ENCODE results near the gene ISCU. TPM values are rescaled to one million over a fixed set of nuclear protein-coding genes. Genes with fewer than 3 reads are reported as not detected.

Gene ISCU
- total and polyA plus RNA-seq, 4 experiments from 2014 or later: 182 to 316 (median 231) TPM

- intact Hi-C loops (cut with micrococcal nuclease): no loop called here
- H3K27ac ChIP-seq (ENCODE audit: low read depth, low read length): no peak overlapping the region
- peak overlapping the region in 1 of 7 donors; percentile 91 for H3K27ac Mint-ChIP-seq
- H3K4me1 Mint-ChIP-seq: peaks cover 0 to 4% (median 0%) of the 10 kb centered on the region in 4 donors
- no peak overlapping the region for H3K4me3 Mint-ChIP-seq
- no peaks in the 10 kb centered on the region for H3K27me3 Mint-ChIP-seq
- ChIA-PET POLR2A (ENCODE audit: partially characterized antibody) (interaction anchor here (0.6 kb wide), 1 partner anchor 124 kb away, joined by 3 read pairs; no protein-coding TSS in a partner anchor), CTCF (ENCODE audit: partially characterized antibody) (no interaction called here)
- no peaks in the 10 kb centered on the region for H3K9me3 Mint-ChIP-seq
- no peaks in the 10 kb centered on the region for H3K9me3 ChIP-seq (ENCODE audit: control insufficient read depth in 1 of 2, low read length in 2 of 2)
- H3K36me3 ChIP-seq (ENCODE audit: insufficient read depth, low read length): peaks cover 89% of the 10 kb centered on the region
- H3K4me3 ChIP-seq (ENCODE audit: low read length in 2 of 2): no peak overlapping the region
- H3K27me3 ChIP-seq (ENCODE audit: insufficient read depth, low read length): no peaks in the 10 kb centered on the region
- H3K4me1 ChIP-seq (ENCODE audit: insufficient read depth, low read length): no peaks in the 10 kb centered on the region
- peaks cover 60 to 89% of the 10 kb centered on the region in 2 donors for H3K36me3 Mint-ChIP-seq
- no peak for DNase-seq
These were observed 35.8 kb upstream of the ISCU start for GRCh38 chr12:108526482-108527165.

GRCh38 chr12:108527166-108527496, 35.3 kb upstream of the ISCU start:
- Histone ChIP-seq H3K4me1 (ENCODE audit: insufficient read depth, low read length) (no peaks in the 10 kb centered on the region), H3K9me3 (ENCODE audit: control insufficient read depth in 1 of 2, low read length in 2 of 2) (no peaks in the 10 kb centered on the region), H3K4me3 (ENCODE audit: low read length in 2 of 2) (no peak overlapping the region), H3K27me3 (ENCODE audit: insufficient read depth, low read length) (no peaks in the 10 kb centered on the region), H3K36me3 (ENCODE audit: insufficient read depth, low read length) (peaks cover 91% of the 10 kb centered on the region), H3K27ac (ENCODE audit: low read depth, low read length) (no peak overlapping the region)
- H3K36me3 Mint-ChIP-seq: peaks cover 57 to 88% of the 10 kb centered on the region in 2 donors
- ChIA-PET CTCF (ENCODE audit: partially characterized antibody) (no interaction called here), POLR2A (ENCODE audit: partially characterized antibody) (interaction anchor here (0.6 kb wide), 1 partner anchor 124 kb away, joined by 3 read pairs; no protein-coding TSS in a partner anchor)
- H3K4me1 Mint-ChIP-seq: peaks cover 0 to 4% (median 0%) of the 10 kb centered on the region in 4 donors
- no peak overlapping the region for H3K4me3 Mint-ChIP-seq
- intact Hi-C loops (cut with micrococcal nuclease): no loop called here
- DNase-seq: no peak
- H3K9me3 Mint-ChIP-seq: no peaks in the 10 kb centered on the region
- H3K27ac Mint-ChIP-seq: peak overlapping the region in 3 of 7 donors; percentile 5 to 91 (median 78)
- no peaks in the 10 kb centered on the region for H3K27me3 Mint-ChIP-seq

- no peak for DNase-seq
- Histone ChIP-seq H3K36me3 (ENCODE audit: insufficient read depth, low read length) (peaks cover 76% of the 10 kb centered on the region), H3K9me3 (ENCODE audit: control insufficient read depth in 1 of 2, low read length in 2 of 2) (no peaks in the 10 kb centered on the region), H3K27me3 (ENCODE audit: insufficient read depth, low read length) (no peaks in the 10 kb centered on the region), H3K4me1 (ENCODE audit: insufficient read depth, low read length) (no peaks in the 10 kb centered on the region), H3K4me3 (ENCODE audit: low read length in 2 of 2) (no peak overlapping the region), H3K27ac (ENCODE audit: low read depth, low read length) (no peak overlapping the region)
- ChIA-PET POLR2A (ENCODE audit: partially characterized antibody) (no interaction called here), CTCF (ENCODE audit: partially characterized antibody) (interaction anchor here (0.9 to 1.0 kb wide), 2 partner anchors 18 to 26 kb away, joined by 3 read pairs; no protein-coding TSS in a partner anchor)
- peaks cover 55 to 80% of the 10 kb centered on the region in 2 donors for H3K36me3 Mint-ChIP-seq
- no peaks in the 10 kb centered on the region for H3K9me3 Mint-ChIP-seq
- H3K27ac Mint-ChIP-seq: peak overlapping the region in 4 of 7 donors; percentile 2 to 72 (median 50)
- H3K4me1 Mint-ChIP-seq: peaks cover 0 to 6% (median 0%) of the 10 kb centered on the region in 4 donors
- H3K27me3 Mint-ChIP-seq: no peaks in the 10 kb centered on the region
- H3K4me3 Mint-ChIP-seq: no peak overlapping the region
- intact Hi-C loops (cut with micrococcal nuclease): no loop called here
These were observed 32.2 kb upstream of the ISCU start for GRCh38 chr12:108530161-108530560.

- POLR2A ChIA-PET (ENCODE audit: partially characterized antibody): interaction anchor here (1.3 kb wide), 1 partner anchor 10 kb away, joined by 3 read pairs; no protein-coding TSS in a partner anchor
- no peaks in the 10 kb centered on the region for H3K9me3 ChIP-seq (ENCODE audit: control insufficient read depth in 1 of 2, low read length in 2 of 2)
- H3K36me3 Mint-ChIP-seq: peaks cover 59 to 82% of the 10 kb centered on the region in 2 donors
These were observed 30.2 kb upstream of the ISCU start for GRCh38 chr12:108531929-108532848.

GRCh38 chr12:108538146-108538545, 24.2 kb upstream of the ISCU start:
- Histone ChIP-seq H3K4me3 (ENCODE audit: low read length in 2 of 2) (no peak overlapping the region), H3K27ac (ENCODE audit: low read depth, low read length) (no peak overlapping the region), H3K27me3 (ENCODE audit: insufficient read depth, low read length) (no peaks in the 10 kb centered on the region), H3K36me3 (ENCODE audit: insufficient read depth, low read length) (peaks cover 54% of the 10 kb centered on the region), H3K4me1 (ENCODE audit: insufficient read depth, low read length) (peaks cover 7% of the 10 kb centered on the region), H3K9me3 (ENCODE audit: control insufficient read depth in 1 of 2, low read length in 2 of 2) (no peaks in the 10 kb centered on the region)
- Mint-ChIP-seq H3K36me3 (peaks cover 57 to 77% of the 10 kb centered on the region in 2 donors), H3K27me3 (no peaks in the 10 kb centered on the region), H3K4me3 (no peak overlapping the region), H3K27ac (peak overlapping the region in 3 of 7 donors; percentile 10 to 78 (median 70)), H3K4me1 (peaks cover 9 to 14% (median 10%) of the 10 kb centered on the region in 4 donors), H3K9me3 (peaks cover 0 to 1% (median 0%) of the 10 kb centered on the region in 8 donors)
- no peak for DNase-seq
- intact Hi-C loops (cut with micrococcal nuclease): no loop called here
- POLR2A ChIA-PET (ENCODE audit: partially characterized antibody): no interaction called here
- CTCF ChIA-PET (ENCODE audit: partially characterized antibody): interaction anchor here (1.4 kb wide), 1 partner anchor 346 kb away, joined by 3 read pairs; no protein-coding TSS in a partner anchor

More at GRCh38 chr12:108531929-108532848, 30.2 kb upstream of the ISCU start:
- no peaks in the 10 kb centered on the region for H3K9me3 Mint-ChIP-seq
- H3K36me3 ChIP-seq (ENCODE audit: insufficient read depth, low read length): peaks cover 76% of the 10 kb centered on the region
- intact Hi-C loops (cut with micrococcal nuclease): no loop called here
- H3K4me3 Mint-ChIP-seq: no peak overlapping the region
- H3K27ac Mint-ChIP-seq: peak overlapping the region in 1 of 7 donors; percentile 19
- no peak overlapping the region for H3K4me3 ChIP-seq (ENCODE audit: low read length in 2 of 2)
- no peaks in the 10 kb centered on the region for H3K4me1 ChIP-seq (ENCODE audit: insufficient read depth, low read length)
- CTCF ChIA-PET (ENCODE audit: partially characterized antibody): interaction anchor here (1.1 kb wide), 1 partner anchor 10 kb away, joined by 3 read pairs; no protein-coding TSS in a partner anchor
- H3K27me3 Mint-ChIP-seq: no peaks in the 10 kb centered on the region
- no peak for DNase-seq
- H3K27ac ChIP-seq (ENCODE audit: low read depth, low read length): no peak overlapping the region
- H3K27me3 ChIP-seq (ENCODE audit: insufficient read depth, low read length): no peaks in the 10 kb centered on the region
- peaks cover 0 to 7% (median 0%) of the 10 kb centered on the region in 4 donors for H3K4me1 Mint-ChIP-seq

- Mint-ChIP-seq H3K4me1 (peaks cover 9 to 20% (median 12%) of the 10 kb centered on the region in 4 donors), H3K27me3 (no peaks in the 10 kb centered on the region), H3K36me3 (peaks cover 59 to 80% of the 10 kb centered on the region in 2 donors), H3K9me3 (peaks cover 0 to 1% (median 0%) of the 10 kb centered on the region in 8 donors), H3K4me3 (no peak overlapping the region), H3K27ac (peak overlapping the region in 2 of 7 donors; percentile 14 to 53)
- Histone ChIP-seq H3K27me3 (ENCODE audit: insufficient read depth, low read length) (no peaks in the 10 kb centered on the region), H3K36me3 (ENCODE audit: insufficient read depth, low read length) (peaks cover 59% of the 10 kb centered on the region), H3K4me3 (ENCODE audit: low read length in 2 of 2) (no peak overlapping the region), H3K4me1 (ENCODE audit: insufficient read depth, low read length) (peaks cover 7% of the 10 kb centered on the region), H3K27ac (ENCODE audit: low read depth, low read length) (no peak overlapping the region), H3K9me3 (ENCODE audit: control insufficient read depth in 1 of 2, low read length in 2 of 2) (no peaks in the 10 kb centered on the region)
- ChIA-PET POLR2A (ENCODE audit: partially characterized antibody) (no interaction called here), CTCF (ENCODE audit: partially characterized antibody) (interaction anchor here (1.4 kb wide), 1 partner anchor 345 kb away, joined by 3 read pairs; no protein-coding TSS in a partner anchor)
- intact Hi-C loops (cut with micrococcal nuclease): no loop called here
- DNase-seq: no peak
These were observed 23.7 kb upstream of the ISCU start for GRCh38 chr12:108538616-108539195.
